NCI-H2081 (cell line): ENCODE results near the gene MDM4.

Experiments
- DNase-seq, 2 experiments: peaks; one replicate each; lab custom pipeline; 2025; lab: John Stamatoyannopoulos, UW

MDM4 gene

GRCh38 chr1:204578867-204579664, 62.9 kb downstream of the MDM4 start:
- peak in 1 of 2 experiments; percentile 20 for DNase-seq

GRCh38 chr1:204579681-204580080, 63.5 kb downstream of the MDM4 start:
- DNase-seq, result no peak

GRCh38 chr1:204580862-204581261, 64.7 kb downstream of the MDM4 start:
- no peak for DNase-seq

- DNase-seq, result no peak
Observed at GRCh38 chr1:204581759-204582158, 65.6 kb downstream of the MDM4 start.

- DNase-seq, result peak; percentile 74 to 79
Observed at GRCh38 chr1:204583909-204584632, 67.9 kb downstream of the MDM4 start.

GRCh38 chr1:204584699-204585372, 68.6 kb downstream of the MDM4 start:
- DNase-seq, result no peak

- DNase-seq, result no peak
Observed at GRCh38 chr1:204587621-204588020, 71.4 kb downstream of the MDM4 start.

GRCh38 chr1:204588826-204589225, 72.6 kb downstream of the MDM4 start:
- no peak for DNase-seq

- no peak for DNase-seq
Observed at GRCh38 chr1:204589409-204590038, 73.3 kb downstream of the MDM4 start.

GRCh38 chr1:204591473-204592090, 75.4 kb downstream of the MDM4 start:
- no peak for DNase-seq

- DNase-seq, result no peak
Observed at GRCh38 chr1:204592246-204592948, 76.2 kb downstream of the MDM4 start.

GRCh38 chr1:204598319-204598969, 82.2 kb downstream of the MDM4 start:
- no peak for DNase-seq

GRCh38 chr1:204599098-204599497, 82.9 kb downstream of the MDM4 start:
- no peak for DNase-seq

GRCh38 chr1:204599596-204599995, 83.4 kb downstream of the MDM4 start:
- DNase-seq, result no peak

- DNase-seq, result no peak
Observed at GRCh38 chr1:204600203-204600602, 84.0 kb downstream of the MDM4 start.

GRCh38 chr1:204600968-204601367, 84.8 kb downstream of the MDM4 start:
- DNase-seq, result no peak

GRCh38 chr1:204602111-204602579, 85.9 kb downstream of the MDM4 start:
- no peak for DNase-seq

GRCh38 chr1:204602871-204603542, 86.8 kb downstream of the MDM4 start:
- DNase-seq, result no peak

- no peak for DNase-seq
Observed at GRCh38 chr1:204605791-204606190, 89.6 kb downstream of the MDM4 start.
